ENCODE results near the gene NXPH1.

DNA sequence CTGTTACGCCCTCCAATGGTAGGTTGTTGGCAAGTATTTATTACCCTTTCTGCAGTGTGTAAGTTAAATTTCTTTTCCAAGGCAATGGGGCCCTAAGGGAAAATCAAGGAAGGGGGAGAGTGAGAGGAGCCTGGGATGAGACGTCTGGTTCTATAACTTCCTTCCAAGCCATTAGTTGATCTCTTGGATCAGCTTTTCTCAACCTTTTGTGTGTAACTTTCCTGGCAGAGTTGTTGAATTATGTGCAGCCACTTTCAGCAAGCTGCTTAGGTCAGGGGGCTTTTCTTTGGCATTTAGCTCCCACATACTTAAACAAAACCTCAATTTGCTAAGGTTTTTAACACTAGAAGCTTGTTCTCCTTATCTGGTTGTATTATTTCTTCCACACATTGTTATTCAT lies 127.1 kb downstream of the NXPH1 start:
- TF ChIP-seq, protein P1, sequence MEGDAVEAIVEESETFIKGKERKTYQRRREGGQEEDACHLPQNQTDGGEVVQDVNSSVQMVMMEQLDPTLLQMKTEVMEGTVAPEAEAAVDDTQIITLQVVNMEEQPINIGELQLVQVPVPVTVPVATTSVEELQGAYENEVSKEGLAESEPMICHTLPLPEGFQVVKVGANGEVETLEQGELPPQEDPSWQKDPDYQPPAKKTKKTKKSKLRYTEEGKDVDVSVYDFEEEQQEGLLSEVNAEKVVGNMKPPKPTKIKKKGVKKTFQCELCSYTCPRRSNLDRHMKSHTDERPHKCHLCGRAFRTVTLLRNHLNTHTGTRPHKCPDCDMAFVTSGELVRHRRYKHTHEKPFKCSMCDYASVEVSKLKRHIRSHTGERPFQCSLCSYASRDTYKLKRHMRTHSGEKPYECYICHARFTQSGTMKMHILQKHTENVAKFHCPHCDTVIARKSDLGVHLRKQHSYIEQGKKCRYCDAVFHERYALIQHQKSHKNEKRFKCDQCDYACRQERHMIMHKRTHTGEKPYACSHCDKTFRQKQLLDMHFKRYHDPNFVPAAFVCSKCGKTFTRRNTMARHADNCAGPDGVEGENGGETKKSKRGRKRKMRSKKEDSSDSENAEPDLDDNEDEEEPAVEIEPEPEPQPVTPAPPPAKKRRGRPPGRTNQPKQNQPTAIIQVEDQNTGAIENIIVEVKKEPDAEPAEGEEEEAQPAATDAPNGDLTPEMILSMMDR (IDR thresholded peaks at IDR 0.05) = no peak
- no peak for TF ChIP-seq EZH2 (IDR thresholded peaks at IDR 0.05; ENCODE audit: borderline replicate concordance, insufficient read depth, low read depth, low read length, poor library complexity, severe bottlenecking)

Data from B cell (primary cell).